ENCODE measurements around the gene ZNF444.
A peak's percentile ranks its signal among the peaks of the same experiment; 100 is the strongest.

Gene ZNF444

DNA sequence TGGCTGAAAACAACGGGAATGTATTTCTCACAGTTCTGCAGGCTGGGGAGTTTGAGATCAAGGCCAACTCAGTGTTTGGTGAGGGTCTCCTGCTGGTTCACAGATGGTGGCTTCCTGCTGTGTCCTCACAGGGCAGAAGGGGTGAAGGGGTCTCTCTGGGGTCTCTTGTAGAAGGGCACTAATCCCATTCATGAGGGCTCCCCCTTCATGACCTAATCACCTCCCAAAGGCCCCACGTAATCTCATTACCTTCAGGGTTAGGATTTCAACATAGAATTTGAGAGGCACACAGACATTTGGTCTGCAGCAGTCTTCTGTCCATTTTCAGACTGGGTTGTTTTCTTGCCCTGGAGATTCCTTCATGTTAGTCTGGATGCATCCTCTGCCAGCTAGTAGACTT, 11.6 kb downstream of the ZNF444 start:
- ChIA-PET POLR2A (interaction anchor here (0.6 kb wide), 1 partner anchor 22 kb away, joined by 3 read pairs; no protein-coding TSS in a partner anchor), CTCF (interaction anchor here (1.2 to 4.6 kb wide), 5 partner anchors 8 to 100 kb away, joined by 3 to 33 read pairs (median 5); no protein-coding TSS in a partner anchor)
- DNase-seq, result no peak
- Histone ChIP-seq H3K4me1 (ENCODE audit: control extremely low read depth in 1 of 4, control insufficient read depth in 4 of 4, insufficient read depth in 4 of 4, low read length in 3 of 4) (peaks cover 0 to 13% (median 7%) of the 10 kb centered on the region in 4 experiments), H3K4me3 (ENCODE audit: control insufficient read depth in 1 of 7, extremely low read depth in 1 of 7, insufficient read depth in 4 of 7, low read depth in 2 of 7, low read length in 6 of 7) (no peak overlapping the region), H3K36me3 (ENCODE audit: control insufficient read depth in 4 of 4, insufficient read depth in 4 of 4, low read length in 3 of 4) (peaks cover 2 to 45% (median 32%) of the 10 kb centered on the region in 4 experiments), H3K27ac (ENCODE audit: insufficient read depth in 1 of 2, low read depth in 1 of 2, low read length in 2 of 2, poor library complexity in 1 of 2, severe bottlenecking in 2 of 2) (no peak overlapping the region), H3K9me3 (ENCODE audit: control extremely low read depth in 1 of 5, control insufficient read depth in 4 of 5, insufficient read depth in 2 of 5, low read depth in 1 of 5, low read length in 4 of 5) (no peaks in the 10 kb centered on the region), H3K27me3 (replicated peaks in 2 of 5; ENCODE audit: control insufficient read depth in 4 of 5, insufficient read depth in 5 of 5, low read length in 4 of 5) (no peaks in the 10 kb centered on the region)
- 95% methylated on average over 2 of the region's 2 CpGs for WGBS (ENCODE audit: insufficient coverage)

DNA sequence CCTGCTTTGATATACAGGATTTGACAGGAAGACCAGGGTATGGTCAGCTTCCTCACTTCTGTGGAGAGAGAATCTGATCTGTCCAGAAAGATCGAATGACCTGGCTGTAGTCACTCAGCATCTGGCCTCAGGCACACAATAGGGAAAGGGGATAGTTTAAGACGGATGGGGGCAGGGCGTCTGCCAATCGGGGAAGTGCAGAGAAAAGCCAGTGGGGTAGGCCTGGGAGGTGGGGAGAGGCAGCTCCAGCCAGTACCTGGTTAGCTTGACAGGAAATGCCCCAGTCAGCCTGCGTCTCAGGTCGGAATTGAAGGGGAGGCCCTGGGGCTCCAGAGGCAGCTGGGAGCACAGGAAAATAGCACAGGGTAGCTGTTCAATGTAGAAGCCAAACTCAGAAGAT, 12.4 kb downstream of the ZNF444 start:
- H3K4me3 ChIP-seq (ENCODE audit: control insufficient read depth in 1 of 7, extremely low read depth in 1 of 7, insufficient read depth in 4 of 7, low read depth in 2 of 7, low read length in 6 of 7), result no peak overlapping the region
- no peaks in the 10 kb centered on the region for H3K9me3 ChIP-seq (ENCODE audit: control extremely low read depth in 1 of 5, control insufficient read depth in 4 of 5, insufficient read depth in 2 of 5, low read depth in 1 of 5, low read length in 4 of 5)
- H3K27me3 ChIP-seq (replicated peaks in 2 of 5; ENCODE audit: control insufficient read depth in 4 of 5, insufficient read depth in 5 of 5, low read length in 4 of 5), result no peaks in the 10 kb centered on the region
- ChIA-PET POLR2A (no interaction called here), CTCF (interaction anchor here (0.6 to 4.6 kb wide), 9 partner anchors 8 to 238 kb away, joined by 3 to 33 read pairs (median 4); no protein-coding TSS in a partner anchor)
- 54% methylated on average over 6 of the region's 6 CpGs for WGBS (ENCODE audit: insufficient coverage)
- peaks cover 0 to 13% (median 7%) of the 10 kb centered on the region in 4 experiments for H3K4me1 ChIP-seq (ENCODE audit: control extremely low read depth in 1 of 4, control insufficient read depth in 4 of 4, insufficient read depth in 4 of 4, low read length in 3 of 4)
- H3K27ac ChIP-seq (ENCODE audit: insufficient read depth in 1 of 2, low read depth in 1 of 2, low read length in 2 of 2, poor library complexity in 1 of 2, severe bottlenecking in 2 of 2), result no peak overlapping the region
- DNase-seq, result no peak
- peaks cover 2 to 45% (median 26%) of the 10 kb centered on the region in 4 experiments for H3K36me3 ChIP-seq (ENCODE audit: control insufficient read depth in 4 of 4, insufficient read depth in 4 of 4, low read length in 3 of 4)

DNA sequence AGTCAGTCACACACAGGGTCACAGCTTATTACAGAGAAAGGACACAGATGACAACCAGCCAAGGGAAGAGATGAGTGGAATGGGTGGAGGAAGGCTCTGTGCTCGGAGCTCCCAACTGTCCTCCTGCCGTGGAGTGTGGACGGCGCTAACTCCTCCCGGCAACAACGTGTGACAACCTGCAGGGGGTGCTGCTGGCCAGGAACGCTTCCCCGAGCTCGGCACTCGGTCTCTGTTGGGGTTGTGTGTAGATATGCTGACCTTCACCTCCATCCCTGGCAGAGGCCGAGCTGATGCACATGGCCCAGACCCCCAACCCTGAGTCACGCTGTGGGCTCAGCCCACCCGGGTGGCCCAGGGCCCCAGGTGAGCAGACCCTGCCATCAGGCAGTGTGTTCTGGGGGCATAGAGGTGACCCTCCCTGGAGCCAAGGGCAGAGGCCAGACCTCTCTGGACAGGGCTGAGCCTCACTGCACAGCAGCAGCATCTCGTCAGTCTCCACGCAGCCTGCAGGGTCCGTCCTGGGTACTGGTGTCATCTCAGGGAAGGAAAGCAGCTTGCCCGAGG, 14.1 kb downstream of the ZNF444 start:
- Histone ChIP-seq H3K4me3 (ENCODE audit: control insufficient read depth in 1 of 7, extremely low read depth in 1 of 7, insufficient read depth in 4 of 7, low read depth in 2 of 7, low read length in 6 of 7) (no peak overlapping the region), H3K4me1 (ENCODE audit: control extremely low read depth in 1 of 4, control insufficient read depth in 4 of 4, insufficient read depth in 4 of 4, low read length in 3 of 4) (peaks cover 0 to 13% (median 7%) of the 10 kb centered on the region in 4 experiments), H3K9me3 (ENCODE audit: control extremely low read depth in 1 of 5, control insufficient read depth in 4 of 5, insufficient read depth in 2 of 5, low read depth in 1 of 5, low read length in 4 of 5) (no peaks in the 10 kb centered on the region), H3K27ac (ENCODE audit: insufficient read depth in 1 of 2, low read depth in 1 of 2, low read length in 2 of 2, poor library complexity in 1 of 2, severe bottlenecking in 2 of 2) (no peak overlapping the region), H3K36me3 (ENCODE audit: control insufficient read depth in 4 of 4, insufficient read depth in 4 of 4, low read length in 3 of 4) (peaks cover 2 to 51% (median 30%) of the 10 kb centered on the region in 4 experiments), H3K27me3 (replicated peaks in 2 of 5; ENCODE audit: control insufficient read depth in 4 of 5, insufficient read depth in 5 of 5, low read length in 4 of 5) (no peaks in the 10 kb centered on the region)
- DNase-seq, result peak in 2 of 3 donors; percentile 25 to 32
- POLR2A ChIA-PET, result no interaction called here
- CTCF ChIA-PET, result interaction anchor here (0.8 to 4.6 kb wide), 13 partner anchors 10 to 194 kb away, joined by 3 to 33 read pairs (median 4); no protein-coding TSS in a partner anchor
- 95% methylated on average over 10 of the region's 17 CpGs for WGBS (ENCODE audit: insufficient coverage)

- no peak overlapping the region for H3K4me3 ChIP-seq (ENCODE audit: control insufficient read depth in 1 of 7, extremely low read depth in 1 of 7, insufficient read depth in 4 of 7, low read depth in 2 of 7, low read length in 6 of 7)
- no peaks in the 10 kb centered on the region for H3K9me3 ChIP-seq (ENCODE audit: control extremely low read depth in 1 of 5, control insufficient read depth in 4 of 5, insufficient read depth in 2 of 5, low read depth in 1 of 5, low read length in 4 of 5)
- H3K36me3 ChIP-seq (ENCODE audit: control insufficient read depth in 4 of 4, insufficient read depth in 4 of 4, low read length in 3 of 4), result peaks cover 2 to 59% (median 38%) of the 10 kb centered on the region in 4 experiments
- DNase-seq, result no peak
- H3K4me1 ChIP-seq (ENCODE audit: control extremely low read depth in 1 of 4, control insufficient read depth in 4 of 4, insufficient read depth in 4 of 4, low read length in 3 of 4), result peaks cover 0 to 19% (median 10%) of the 10 kb centered on the region in 4 experiments
- ChIA-PET POLR2A (interaction anchor here (0.6 kb wide), 1 partner anchor 56 kb away, joined by 5 read pairs; no protein-coding TSS in a partner anchor), CTCF (interaction anchor here (2.0 to 2.1 kb wide), 2 partner anchors 17 to 96 kb away, joined by 8 to 10 read pairs; no protein-coding TSS in a partner anchor)
- H3K27ac ChIP-seq (ENCODE audit: insufficient read depth in 1 of 2, low read depth in 1 of 2, low read length in 2 of 2, poor library complexity in 1 of 2, severe bottlenecking in 2 of 2), result no peak overlapping the region
- H3K27me3 ChIP-seq (replicated peaks in 2 of 5; ENCODE audit: control insufficient read depth in 4 of 5, insufficient read depth in 5 of 5, low read length in 4 of 5), result no peaks in the 10 kb centered on the region
- WGBS (ENCODE audit: insufficient coverage), result 97% methylated on average over 9 of the region's 11 CpGs
Observed at GRCh38 chr19:56156768-56157167, 15.7 kb downstream of the ZNF444 start.

DNA sequence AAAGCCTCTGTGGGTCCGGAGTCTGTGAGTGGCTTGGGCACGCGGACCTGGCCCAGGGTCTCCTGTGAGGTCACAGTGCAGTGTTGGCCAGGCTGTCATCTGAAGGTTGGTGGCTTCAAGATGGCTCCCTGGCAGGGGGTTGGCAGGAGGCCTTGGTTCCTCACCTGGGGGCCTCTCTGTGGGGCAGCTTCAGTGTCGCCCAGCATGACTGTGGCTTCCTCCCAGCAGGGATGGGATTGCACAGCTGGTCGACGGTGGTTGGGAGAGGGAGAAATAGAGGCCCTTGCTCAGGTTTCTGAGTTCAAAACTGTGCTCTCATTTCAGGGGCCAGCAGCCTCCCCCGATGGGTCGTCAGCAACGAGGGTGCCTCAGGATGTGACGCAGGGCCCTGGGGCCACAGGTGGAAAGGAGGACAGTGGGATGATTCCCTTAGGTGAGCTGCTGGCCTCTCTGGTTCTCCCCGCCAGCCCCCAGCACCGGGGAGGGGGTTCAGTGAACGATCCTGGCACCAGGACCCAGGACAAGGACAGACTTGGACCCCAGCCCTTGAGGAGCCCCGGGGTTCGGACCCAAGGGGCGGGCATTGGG, 17.2 kb downstream of the ZNF444 start:
- no peaks in the 10 kb centered on the region for H3K9me3 ChIP-seq (ENCODE audit: control extremely low read depth in 1 of 5, control insufficient read depth in 4 of 5, insufficient read depth in 2 of 5, low read depth in 1 of 5, low read length in 4 of 5)
- POLR2A ChIA-PET, result no interaction called here
- CTCF ChIA-PET, result interaction anchor here (2.0 to 2.1 kb wide), 2 partner anchors 15 to 94 kb away, joined by 8 to 10 read pairs; no protein-coding TSS in a partner anchor
- H3K4me1 ChIP-seq (ENCODE audit: control extremely low read depth in 1 of 4, control insufficient read depth in 4 of 4, insufficient read depth in 4 of 4, low read length in 3 of 4), result peaks cover 0 to 27% (median 21%) of the 10 kb centered on the region in 4 experiments
- peaks cover 2 to 59% (median 38%) of the 10 kb centered on the region in 4 experiments for H3K36me3 ChIP-seq (ENCODE audit: control insufficient read depth in 4 of 4, insufficient read depth in 4 of 4, low read length in 3 of 4)
- H3K4me3 ChIP-seq (ENCODE audit: control insufficient read depth in 1 of 7, extremely low read depth in 1 of 7, insufficient read depth in 4 of 7, low read depth in 2 of 7, low read length in 6 of 7), result no peak overlapping the region
- 94% methylated on average over 13 of the region's 16 CpGs for WGBS (ENCODE audit: insufficient coverage)
- DNase-seq, result no peak
- no peak overlapping the region for H3K27ac ChIP-seq (ENCODE audit: insufficient read depth in 1 of 2, low read depth in 1 of 2, low read length in 2 of 2, poor library complexity in 1 of 2, severe bottlenecking in 2 of 2)
- no peaks in the 10 kb centered on the region for H3K27me3 ChIP-seq (replicated peaks in 2 of 5; ENCODE audit: control insufficient read depth in 4 of 5, insufficient read depth in 5 of 5, low read length in 4 of 5)

GRCh38 chr19:56159009-56159559, 18.0 kb downstream of the ZNF444 start:
- no peak for DNase-seq
- CTCF ChIA-PET, result interaction anchor here (2.0 kb wide), 1 partner anchor 93 kb away, joined by 10 read pairs; no protein-coding TSS in a partner anchor

More at GRCh38 chr19:56159009-56159559, 18.0 kb downstream of the ZNF444 start:
- 97% methylated on average over 9 of the region's 9 CpGs for WGBS (ENCODE audit: insufficient coverage)
- POLR2A ChIA-PET, result no interaction called here
- Histone ChIP-seq H3K4me3 (ENCODE audit: control insufficient read depth in 1 of 7, extremely low read depth in 1 of 7, insufficient read depth in 4 of 7, low read depth in 2 of 7, low read length in 6 of 7) (no peak overlapping the region), H3K27me3 (replicated peaks in 2 of 5; ENCODE audit: control insufficient read depth in 4 of 5, insufficient read depth in 5 of 5, low read length in 4 of 5) (no peaks in the 10 kb centered on the region), H3K9me3 (ENCODE audit: control extremely low read depth in 1 of 5, control insufficient read depth in 4 of 5, insufficient read depth in 2 of 5, low read depth in 1 of 5, low read length in 4 of 5) (no peaks in the 10 kb centered on the region), H3K36me3 (ENCODE audit: control insufficient read depth in 4 of 4, insufficient read depth in 4 of 4, low read length in 3 of 4) (peaks cover 2 to 59% (median 38%) of the 10 kb centered on the region in 4 experiments), H3K27ac (ENCODE audit: insufficient read depth in 1 of 2, low read depth in 1 of 2, low read length in 2 of 2, poor library complexity in 1 of 2, severe bottlenecking in 2 of 2) (no peak overlapping the region), H3K4me1 (ENCODE audit: control extremely low read depth in 1 of 4, control insufficient read depth in 4 of 4, insufficient read depth in 4 of 4, low read length in 3 of 4) (peaks cover 0 to 27% (median 26%) of the 10 kb centered on the region in 4 experiments)
